GM12872 (cell line): ENCODE data around the gene DHX57.

Experiments
- TF ChIP-seq, protein P1 (sequence below): IDR thresholded peaks from 3 replicates; pipeline ENCODE4 v1.5.1; 2011; ENCODE audit warnings: low read depth, mild to moderate bottlenecking, low read length, moderate library complexity; ENCODE audit not compliant: insufficient read depth

The DHX57 gene

DNA sequence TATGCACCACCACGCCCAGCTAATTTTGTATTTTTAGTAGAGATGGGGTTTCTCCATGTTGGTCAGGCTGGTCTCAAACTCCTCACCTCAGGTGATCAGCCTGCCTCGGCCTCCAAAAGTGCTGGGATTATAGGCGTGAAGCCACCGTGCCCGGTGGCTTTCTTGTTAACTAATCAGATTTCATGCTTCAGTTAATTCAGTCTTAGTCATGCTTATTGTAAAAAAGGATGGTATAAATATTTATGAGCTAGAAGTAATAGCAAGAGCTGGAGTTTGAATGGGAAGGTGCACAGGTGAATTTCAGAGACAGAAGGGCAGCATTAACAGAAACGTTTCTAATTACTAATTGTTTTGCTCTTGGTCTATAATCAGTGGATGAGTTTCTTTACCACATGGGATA lies 87.4 kb downstream of the DHX57 start:
- TF ChIP-seq, protein P1, sequence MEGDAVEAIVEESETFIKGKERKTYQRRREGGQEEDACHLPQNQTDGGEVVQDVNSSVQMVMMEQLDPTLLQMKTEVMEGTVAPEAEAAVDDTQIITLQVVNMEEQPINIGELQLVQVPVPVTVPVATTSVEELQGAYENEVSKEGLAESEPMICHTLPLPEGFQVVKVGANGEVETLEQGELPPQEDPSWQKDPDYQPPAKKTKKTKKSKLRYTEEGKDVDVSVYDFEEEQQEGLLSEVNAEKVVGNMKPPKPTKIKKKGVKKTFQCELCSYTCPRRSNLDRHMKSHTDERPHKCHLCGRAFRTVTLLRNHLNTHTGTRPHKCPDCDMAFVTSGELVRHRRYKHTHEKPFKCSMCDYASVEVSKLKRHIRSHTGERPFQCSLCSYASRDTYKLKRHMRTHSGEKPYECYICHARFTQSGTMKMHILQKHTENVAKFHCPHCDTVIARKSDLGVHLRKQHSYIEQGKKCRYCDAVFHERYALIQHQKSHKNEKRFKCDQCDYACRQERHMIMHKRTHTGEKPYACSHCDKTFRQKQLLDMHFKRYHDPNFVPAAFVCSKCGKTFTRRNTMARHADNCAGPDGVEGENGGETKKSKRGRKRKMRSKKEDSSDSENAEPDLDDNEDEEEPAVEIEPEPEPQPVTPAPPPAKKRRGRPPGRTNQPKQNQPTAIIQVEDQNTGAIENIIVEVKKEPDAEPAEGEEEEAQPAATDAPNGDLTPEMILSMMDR, result no peak

DNA sequence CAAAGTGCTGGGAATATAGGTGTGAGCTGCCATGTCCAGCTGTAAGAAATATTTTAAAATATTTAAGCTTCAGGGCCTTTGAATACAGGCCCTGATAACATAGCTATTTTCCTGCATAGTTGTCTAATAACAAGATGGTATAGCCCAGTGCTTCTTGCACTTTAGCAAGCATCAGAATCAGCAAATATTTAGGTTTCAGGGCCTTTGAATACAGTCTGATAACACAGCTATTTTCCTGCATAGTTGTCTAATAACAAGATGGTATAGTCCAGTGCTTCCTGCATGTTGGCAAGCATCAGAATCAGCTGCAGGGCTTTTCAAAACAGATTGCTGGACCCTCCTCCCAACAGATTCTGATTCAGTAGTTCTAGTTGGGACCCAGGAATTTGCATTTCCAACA lies 92.1 kb downstream of the DHX57 start:
- TF ChIP-seq, protein P1, result no peak

DNA sequence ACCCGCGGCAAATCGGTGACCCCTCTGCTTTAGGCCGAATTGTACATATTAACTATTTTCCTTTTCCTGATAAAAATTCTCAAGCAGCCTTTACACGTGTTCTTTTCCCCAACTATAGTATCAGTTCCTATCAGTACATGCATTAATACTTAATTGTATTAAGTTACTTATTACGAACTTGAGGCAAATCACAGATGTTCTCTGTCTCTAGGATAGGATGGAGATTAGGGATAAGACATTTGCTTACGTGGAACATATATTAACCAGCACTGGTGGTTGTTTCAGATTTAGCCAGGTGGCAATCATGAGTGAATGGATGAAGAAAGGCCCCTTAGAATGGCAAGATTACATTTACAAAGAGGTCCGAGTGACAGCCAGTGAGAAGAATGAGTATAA lies 97.0 kb downstream of the DHX57 start:
- TF ChIP-seq, protein P1, result no peak

DNA sequence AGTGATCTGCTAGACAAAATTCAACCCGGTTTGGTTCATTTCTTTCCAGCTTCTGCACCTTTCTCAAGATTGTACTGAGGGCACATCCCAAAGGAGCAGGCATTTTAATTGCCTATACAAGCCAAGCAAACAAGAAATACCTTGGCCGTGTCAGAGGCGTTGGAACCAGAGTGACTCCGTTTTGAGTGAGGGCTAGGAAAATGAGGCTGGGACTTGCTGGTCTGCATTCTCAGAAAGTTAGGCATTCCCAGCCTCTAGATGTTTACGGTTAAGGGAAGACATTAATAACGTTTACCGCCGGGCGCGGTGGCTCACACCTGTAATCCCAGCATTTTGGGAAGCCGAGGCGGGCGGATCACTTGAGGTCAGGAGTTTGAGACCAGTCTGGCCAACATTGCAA lies 99.2 kb downstream of the DHX57 start:
- TF ChIP-seq, protein P1, result no peak

DNA sequence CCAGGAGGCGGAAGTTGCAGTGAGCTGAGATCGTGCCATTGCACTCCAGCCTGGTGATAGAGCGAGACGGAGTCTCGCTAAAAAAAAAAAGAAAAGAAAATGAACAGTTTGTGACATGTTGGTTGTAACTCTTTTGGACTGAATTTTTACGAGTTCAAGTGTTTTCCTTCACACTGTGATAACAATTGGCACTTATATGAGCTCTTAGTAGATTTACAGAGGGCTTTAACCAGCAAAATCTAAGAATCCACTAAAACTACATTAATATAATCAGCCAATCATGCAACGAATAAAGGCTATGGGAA lies 99.9 kb downstream of the DHX57 start:
- TF ChIP-seq, protein P1, result no peak

DNA sequence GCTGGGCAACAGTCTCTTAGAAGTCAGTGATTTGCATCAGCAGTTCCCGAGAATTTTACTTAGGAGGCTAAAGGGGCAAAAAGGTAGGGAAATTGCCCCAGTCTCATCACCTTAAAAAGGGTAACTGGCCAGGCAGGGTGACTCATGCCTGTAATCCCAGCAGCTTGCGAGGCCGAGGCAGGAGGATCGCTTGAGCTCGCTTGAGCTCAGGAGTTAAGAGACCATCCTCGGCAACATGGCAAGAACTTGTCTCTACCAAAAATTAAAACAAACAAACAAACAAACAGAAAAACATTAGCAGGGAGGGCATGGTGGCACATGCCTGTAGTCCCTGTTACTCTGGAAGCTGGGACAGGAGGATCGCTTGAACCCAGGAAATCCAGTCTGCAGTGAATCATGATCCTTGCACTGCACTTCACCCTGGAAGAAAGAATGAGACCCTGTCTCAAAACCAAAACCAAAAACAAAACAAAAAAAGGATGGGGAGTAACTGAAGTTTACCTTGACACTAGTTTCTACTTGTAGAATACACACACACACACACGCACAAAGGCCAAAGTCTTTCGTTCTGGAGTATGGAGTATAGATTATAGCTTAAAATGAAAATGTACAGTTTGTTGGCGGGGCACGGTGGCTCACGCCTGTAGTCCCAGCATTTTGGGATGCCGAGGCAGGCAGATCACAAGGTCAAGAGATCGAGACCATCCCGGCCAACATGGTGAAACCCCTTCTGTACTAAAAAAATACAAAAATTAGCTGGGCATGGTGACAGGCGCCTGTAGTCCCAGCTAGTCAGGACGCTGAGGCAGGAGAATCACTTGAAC lies 100.4 kb downstream of the DHX57 start:
- TF ChIP-seq, protein P1, result no peak

DNA sequence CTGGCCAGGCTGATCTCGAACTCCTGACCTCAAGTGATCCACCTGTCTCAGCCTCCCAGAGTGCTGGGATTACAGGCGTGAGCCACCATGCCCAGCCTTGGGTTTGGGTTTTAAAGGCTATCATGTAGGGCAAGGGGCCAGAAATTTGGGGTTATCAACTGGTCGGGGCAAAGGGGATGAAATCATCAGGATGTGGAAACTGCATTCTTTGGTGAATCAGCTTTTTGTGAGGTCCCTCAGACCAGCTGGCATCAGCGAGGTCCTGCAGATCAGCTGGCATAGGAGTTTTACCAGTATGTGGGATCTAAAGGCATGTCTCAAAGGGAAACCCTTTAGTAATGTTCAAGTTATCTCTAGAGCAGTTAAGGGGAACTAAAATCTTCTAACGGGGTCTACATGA lies 104.1 kb downstream of the DHX57 start:
- TF ChIP-seq, protein P1, result no peak
